NCI-H446 treated with DMSO at 0.1 percent for 48 hours (cell line): ENCODE results near the gene IWS1.
"Not testable (repeated sequence)": the region's sequence is repeated elsewhere in the genome, so short reads cannot be mapped to it uniquely, and the experiment has no call there.

Experiments
- DNase-seq: peaks from one replicate; lab custom pipeline; 2025; lab: John Stamatoyannopoulos, UW

Gene IWS1

DNA sequence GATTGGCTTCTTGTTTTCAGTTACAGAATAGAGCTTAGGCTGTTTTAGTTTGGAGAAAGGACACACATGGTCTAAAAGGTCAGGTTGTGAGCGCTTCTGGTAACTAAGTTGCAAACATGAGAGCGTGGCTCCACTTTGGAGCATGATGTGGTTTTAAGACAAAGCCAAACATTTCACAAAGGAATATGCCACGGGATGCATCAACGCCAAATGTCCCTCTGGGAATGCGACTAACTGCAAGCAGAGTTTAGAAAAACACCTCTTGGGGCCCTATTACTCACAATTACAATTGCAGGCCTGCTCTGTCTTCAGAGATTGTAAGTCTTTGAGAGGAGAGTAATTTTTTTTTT, 34.6 kb upstream of the IWS1 start:
- no peak for DNase-seq

DNA sequence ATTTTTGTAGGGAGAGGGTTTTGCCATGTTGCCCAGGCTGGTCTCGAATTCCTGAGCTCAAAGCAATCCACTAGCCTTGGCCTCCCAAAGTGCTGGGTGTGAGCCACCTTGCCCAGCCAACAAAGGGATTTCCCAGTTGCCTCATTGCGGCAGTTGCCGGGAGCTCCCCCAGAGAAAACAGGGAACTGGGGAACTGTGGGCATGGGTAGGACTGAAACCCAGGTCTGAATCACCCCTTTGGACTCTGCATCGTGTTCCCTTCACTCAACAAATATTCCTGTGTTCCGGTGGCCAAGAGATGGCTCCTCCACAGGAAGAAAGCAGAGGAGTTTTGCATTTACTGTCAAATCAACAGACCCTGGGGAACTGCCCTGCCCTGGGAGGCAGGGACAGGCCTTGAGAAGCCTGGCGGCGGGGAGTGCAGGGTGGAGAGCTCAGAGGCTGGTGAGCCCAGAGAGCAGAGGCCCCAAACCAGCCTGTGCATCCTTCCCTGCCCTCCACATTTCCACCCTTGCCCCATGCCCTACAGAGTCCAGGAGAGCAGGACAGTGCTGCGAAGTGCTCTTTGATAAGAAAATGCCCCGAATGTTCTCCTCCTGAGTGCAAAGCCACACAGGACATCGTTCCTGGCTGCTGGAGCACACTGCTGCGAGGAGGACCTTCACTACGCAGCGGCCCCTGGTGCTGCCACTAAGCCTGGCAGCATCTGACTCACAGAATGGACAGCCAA, 34.1 kb upstream of the IWS1 start:
- DNase-seq, result no peak

DNA sequence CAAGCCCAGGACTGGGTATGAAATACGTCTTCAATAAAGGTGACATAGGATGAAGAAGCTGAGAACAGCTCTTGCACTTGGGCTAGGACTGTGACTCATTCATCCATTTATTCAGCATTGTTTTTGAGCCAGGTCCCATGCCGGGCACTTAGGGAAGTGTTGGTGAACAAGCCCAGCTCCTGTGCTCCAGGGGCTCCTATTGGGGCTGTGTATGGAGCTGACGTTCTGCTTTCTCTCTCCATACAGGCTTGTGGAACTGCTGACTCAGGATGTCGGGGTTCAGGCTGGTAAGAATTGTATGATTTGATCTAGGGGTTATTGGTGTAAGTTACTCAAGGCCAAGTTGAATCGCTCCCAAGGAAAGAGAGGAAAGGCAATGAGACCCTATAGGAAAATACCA, 33.2 kb upstream of the IWS1 start:
- DNase-seq, result no peak

DNA sequence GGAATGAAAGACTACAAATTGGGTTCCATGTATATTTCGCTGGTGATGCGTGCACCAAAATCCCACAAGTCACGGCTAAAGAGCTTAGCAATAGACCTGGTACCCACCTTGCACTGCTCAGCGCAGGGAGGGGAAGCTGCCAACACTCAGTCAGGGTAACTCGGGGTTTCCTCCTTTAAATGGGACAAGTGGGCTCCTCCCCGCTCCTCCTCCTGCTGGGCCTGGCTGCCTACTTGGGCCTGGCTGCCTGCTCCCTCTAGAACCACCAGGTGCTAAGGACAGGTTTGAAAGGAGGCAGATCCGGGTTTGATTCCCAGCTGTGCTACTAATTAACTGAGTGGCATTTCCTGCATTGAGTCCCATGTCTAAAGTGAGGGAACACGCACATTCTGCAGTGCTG, 32.6 kb upstream of the IWS1 start:
- no peak for DNase-seq

DNA sequence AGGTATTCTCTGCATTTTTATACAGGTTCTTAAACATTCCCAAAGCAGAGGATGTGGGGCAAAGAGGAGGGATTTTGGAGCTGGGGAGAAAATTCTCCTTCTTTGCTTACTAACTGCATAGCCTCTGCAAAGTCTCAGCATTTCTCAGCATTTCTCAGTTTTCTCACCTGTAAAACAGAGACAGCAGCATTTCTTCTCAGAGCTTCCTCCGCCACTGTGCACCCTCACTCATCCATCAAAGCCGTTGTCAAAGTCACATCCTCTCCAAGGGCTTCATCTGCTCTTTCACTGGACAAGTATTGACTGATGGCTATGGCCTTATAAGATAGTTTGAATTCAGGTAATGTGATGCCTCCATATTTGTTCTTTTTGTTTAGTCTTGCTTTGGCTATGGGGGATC, 26.6 kb upstream of the IWS1 start:
- DNase-seq, result no peak

DNA sequence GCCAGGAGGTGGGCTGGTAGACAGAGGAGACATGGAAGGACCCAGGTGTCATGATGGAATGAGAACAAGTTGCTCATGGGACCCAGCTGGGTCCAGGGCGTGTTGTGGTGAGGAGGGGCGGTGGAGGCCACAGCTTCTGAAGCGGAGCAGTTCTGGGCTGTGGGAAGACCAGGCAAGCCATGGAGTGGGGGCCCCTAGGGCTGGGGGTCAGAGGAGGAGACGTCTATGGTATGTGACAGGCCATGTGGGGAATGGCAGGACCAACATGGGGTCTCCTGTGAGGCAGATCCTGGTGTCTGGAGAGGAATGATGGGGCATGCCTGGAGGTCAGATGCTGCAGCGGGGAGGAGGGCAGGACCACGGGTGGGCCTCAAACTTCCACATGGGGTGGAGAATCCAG, 26.0 kb upstream of the IWS1 start:
- DNase-seq, result no peak

DNA sequence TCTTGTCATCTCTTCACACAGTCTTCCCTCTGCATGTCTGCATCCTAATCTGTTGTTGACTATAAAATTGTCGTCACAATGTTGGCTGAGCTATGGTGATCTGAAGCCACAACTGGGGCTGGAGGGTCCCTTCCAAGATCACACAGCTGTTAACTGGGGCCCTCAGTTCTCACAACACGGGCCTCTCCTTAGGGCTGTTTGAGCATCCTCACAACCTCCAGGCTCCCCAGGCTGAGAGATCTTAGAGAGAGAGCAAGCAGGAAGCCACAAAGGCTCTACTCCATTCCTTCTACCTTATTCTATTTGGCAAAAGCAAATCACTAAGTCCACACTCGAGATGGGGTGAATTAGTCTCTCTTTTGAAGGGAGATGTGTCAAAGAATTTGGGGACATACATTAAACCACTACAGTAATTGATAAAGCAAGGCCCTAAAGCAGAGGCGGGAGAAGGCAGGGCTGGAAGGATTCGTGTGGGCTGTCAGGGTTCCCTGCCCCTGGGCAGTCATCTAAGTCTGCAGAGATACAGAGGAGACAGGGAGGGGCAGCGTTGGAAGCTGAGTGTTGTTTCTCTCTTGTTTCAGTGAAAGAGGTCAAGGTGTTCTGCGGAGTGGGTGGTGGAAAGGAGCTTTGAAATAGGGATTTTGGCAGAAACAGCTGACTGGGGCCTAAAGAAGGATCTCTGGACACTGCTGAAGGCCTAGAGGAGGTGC, 25.1 kb upstream of the IWS1 start:
- DNase-seq, result no peak

DNA sequence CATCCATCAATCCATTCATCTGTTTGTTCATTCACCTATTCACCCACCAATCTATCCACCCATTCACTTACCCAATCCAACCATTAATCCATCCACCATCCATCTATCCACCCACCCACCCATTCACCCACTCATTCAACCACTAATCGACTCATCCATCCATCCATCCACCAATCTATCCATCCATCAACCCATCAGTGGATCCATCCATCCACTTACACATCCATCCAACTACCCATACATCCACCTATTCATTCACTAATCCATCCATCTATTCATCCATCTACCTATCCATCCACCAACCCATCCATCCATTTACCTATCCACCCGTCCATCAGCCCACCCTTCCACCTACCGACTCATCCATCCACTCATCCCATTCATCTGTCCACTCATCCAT, 20.5 kb upstream of the IWS1 start:
- no peak for DNase-seq

DNA sequence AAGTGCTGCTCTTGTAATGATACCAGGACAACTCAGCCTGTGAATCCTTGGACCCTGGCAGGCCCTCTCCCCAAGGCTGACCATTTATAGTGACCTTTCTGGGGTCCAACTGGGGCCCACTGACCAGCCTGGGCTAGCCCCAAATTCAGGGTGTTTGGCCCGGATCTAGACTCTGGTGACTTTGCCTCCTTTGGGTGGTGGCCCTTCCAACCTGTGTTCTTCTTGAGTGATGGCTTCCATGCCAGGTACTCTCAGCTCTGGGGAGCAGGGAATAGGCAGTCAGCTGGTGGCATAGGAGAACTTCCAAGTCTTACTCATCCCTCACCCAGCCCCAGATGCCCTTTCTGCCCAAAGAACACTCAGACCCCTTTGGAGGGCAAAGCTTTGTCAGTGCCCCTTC, 19.5 kb upstream of the IWS1 start:
- no peak for DNase-seq

DNA sequence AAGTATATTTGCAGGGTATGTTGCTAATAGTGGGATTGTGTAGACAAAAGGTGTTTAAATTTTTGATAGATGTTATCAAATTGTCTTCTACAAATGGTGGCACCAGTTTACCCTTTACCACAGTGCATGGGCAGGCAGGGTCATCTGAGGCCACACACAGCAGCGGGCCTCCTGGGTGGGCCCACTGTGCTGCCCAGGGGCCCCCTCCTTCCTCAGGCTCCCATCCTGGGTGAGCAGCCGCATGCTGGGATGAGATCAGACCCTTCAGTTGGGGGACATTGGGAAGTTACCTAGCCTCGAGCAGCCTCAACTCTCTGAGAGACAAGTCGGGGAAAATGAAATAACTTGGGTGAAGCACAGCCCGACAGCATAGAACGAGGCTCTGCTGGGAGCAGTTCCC, 18.9 kb upstream of the IWS1 start:
- no peak for DNase-seq

DNA sequence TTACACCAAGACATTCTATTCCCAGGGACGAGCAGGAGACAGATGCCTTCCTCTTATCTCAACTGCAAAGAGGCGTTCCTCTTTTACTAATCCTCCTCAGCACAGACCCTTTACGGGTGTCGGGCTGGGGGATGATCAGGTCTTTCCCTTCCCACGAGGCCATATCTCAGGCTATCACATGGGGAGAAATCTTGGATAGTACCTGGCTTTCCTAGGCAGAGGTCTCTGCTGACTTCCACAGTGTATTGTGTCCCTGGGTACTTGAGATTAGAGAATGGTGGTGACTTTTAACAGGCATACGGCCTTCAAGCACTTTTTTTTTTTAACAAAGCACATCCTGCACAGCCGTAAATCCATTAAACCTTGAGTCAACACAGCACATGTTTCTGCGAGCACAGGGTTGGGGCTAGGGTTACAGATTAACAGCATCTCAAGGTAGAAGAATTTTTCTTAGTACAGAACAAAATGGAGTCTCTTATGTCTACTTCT, 16.8 kb upstream of the IWS1 start:
- DNase-seq, result not testable (repeated sequence)

DNA sequence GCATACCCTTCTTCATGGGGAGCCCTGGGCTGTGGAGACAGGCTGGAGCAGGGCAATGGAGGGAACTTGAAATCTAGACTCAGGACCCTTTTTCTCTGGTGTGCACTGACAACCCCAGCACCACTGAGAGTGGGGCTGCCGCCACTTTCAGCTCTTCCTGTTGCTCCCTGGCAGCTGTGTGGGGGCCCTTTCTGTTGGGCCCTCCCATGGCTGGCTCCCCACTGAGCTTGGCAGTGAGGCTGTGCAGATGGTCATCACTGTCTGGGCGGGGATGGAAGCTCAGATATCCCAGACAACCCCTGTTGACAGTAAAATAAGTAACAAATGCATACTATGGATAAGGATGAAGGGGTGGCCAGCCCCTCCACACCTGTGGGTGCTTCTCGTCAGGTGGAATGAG, 15.9 kb upstream of the IWS1 start:
- DNase-seq, result no peak

DNA sequence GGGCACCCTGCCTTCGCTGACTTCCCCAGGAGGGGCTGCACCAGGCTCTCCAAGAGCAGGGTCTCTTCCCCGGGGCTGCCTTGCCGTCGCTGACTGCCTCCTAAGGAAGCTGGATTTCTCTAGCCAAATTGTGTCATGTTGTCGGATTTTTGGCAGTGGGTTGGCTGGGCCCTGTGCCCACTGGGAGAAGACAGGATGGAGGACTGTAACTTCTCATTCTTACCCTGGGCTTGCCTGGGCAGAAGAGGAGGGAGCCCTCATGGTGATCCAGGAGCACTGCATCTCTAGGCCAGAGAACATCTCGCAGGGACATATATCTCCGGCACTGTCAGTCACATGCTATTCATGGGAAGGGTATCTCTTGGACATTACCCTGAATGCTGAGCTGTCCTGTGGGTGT, 15.5 kb upstream of the IWS1 start:
- peak; percentile 16 for DNase-seq

DNA sequence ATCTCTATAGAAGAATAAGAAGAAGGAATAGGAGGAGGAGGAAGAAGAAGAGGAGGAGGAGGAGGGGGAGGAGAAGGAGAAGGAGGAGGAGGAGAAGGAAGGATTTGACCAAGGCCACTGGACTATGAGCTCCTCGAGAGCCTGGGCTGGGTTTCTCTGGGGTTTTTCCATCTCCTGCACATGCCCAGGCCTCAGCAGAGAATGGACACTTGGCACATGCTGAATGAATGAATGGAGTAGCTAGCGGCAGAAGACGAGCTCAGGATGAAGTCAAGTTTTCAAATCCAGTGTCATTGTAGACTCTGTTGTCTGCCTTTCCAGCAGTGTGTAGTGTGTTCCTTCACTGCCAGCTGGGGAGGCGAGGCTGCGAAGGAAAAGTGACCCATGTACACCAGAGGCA, 11.4 kb upstream of the IWS1 start:
- no peak for DNase-seq

DNA sequence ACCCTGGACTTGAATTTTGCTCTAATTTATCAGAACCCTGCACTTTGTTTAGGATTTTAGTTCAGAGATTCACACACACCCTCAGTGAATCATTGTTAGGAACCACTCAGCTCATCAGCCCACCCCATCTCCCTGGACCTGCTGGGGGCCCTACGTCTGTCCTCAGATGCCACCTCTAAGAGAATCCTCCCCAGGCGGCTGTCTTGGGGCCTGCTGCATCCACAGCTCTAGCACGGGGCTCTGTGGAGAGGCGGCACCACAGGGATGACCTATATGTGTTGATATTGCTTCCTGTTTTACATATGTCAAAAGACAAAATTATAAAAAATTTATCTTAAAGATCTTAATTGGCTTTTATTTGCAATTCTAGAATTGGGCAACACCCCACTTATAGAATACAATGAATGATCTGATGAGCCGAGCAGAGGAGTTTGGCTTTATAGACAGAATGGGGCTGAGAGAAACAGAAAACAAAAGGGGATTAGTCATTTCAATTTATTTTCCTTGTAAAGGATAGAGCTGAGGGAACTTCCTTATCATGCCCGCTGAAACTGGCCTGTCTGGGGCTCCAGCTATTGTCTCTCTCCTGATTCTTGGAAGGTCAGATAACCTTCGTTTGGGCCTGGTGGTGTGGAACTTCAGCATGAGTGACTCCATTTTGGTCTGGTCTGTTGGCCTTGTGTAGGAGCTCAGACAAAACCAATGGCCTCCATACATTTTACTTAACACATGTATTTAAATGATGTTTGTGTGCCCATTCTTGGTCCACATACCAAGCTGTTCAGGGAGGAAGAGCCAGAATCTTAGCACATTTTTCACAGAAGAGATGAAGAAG, 10.6 kb upstream of the IWS1 start:
- no peak for DNase-seq

DNA sequence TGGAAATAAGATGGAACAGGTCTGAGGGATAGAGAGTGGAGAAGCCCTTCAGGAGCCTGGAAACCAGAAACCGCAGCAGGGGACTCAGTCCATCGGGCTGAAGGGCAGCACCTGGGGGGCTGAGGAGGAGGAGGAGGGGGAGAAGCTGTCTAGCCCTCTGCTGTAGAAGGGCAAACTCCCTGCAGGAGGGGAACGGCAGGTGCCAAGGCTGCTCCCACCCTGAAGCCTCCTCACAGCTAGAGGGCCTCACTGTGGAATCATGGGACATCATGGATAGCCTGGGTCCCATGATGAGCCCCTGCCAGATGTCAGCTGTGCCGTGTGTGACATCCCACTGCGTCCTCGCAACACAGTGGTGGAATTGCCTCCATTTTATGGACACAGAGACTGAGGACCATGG, 9.6 kb upstream of the IWS1 start:
- no peak for DNase-seq

DNA sequence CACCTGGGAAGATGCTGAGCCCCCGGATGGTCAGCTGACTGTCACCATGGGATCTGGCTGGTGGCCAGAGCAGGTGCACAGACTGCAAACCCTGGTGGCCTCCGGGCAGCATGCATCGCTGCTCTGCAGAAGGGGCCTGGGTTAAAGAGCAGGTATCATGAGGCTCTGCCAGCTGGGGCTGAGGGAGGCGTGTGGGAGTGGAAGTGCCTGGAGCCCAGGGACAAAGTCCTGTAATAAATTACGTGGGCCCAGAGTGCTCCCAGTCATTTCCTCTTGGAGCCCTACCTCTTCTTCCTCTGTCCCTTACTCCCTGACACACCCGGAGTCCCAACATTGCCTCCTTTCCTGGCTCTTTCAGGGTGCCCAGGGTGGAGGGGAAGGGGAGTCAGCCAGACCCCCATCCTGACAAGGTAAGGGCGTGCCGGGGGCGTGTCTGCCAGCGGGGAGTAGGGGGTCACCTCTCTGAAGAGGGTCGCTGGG, 9.2 kb upstream of the IWS1 start, which contains the start of gene MYO7B:
MYO7B (plus strand) TSS at position 262 of the 480 bp plus-strand sequence. CDS start 24,040 bp downstream, outside the sequence.
- DNase-seq, result no peak

DNA sequence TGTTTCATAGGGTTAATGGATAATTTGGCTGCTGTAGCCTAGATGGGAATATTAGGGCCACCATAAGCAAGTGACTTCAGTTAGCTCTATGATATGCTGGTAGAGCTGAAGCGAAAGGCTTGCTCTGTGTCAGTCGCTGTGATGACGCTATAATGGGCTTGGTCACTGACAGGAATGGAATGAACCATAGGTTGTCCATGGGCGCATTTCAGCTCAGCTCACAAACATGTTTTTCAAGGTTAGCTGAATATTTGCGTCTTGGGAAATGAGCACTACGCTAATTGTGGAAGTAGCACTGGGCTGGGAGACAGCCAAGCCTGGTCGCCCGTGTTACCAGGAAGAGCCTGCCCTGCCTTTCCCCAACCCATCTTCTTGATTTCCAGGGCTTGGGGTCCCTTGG, 6.0 kb upstream of the IWS1 start:
- no peak for DNase-seq

DNA sequence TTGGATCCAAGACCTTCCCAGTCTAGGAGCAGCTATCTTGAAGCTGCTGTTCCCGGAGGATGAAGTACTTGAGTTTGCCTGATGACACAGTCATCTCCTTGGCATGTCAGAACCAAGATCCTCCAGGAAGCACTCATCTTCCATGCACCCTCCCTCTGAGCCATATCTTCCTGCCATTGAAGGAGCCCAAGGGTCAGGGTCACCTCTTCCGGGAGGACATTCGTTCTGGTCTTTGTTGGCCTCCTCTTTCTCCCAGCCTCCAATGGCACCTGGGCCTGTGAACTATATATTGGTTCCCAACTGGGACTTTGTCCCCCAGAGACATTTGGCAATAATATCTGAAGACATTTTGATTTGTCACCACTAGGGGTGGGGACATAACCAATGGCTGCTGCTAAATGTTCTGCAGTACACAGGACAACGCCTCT, 4.9 kb upstream of the IWS1 start:
- no peak for DNase-seq

DNA sequence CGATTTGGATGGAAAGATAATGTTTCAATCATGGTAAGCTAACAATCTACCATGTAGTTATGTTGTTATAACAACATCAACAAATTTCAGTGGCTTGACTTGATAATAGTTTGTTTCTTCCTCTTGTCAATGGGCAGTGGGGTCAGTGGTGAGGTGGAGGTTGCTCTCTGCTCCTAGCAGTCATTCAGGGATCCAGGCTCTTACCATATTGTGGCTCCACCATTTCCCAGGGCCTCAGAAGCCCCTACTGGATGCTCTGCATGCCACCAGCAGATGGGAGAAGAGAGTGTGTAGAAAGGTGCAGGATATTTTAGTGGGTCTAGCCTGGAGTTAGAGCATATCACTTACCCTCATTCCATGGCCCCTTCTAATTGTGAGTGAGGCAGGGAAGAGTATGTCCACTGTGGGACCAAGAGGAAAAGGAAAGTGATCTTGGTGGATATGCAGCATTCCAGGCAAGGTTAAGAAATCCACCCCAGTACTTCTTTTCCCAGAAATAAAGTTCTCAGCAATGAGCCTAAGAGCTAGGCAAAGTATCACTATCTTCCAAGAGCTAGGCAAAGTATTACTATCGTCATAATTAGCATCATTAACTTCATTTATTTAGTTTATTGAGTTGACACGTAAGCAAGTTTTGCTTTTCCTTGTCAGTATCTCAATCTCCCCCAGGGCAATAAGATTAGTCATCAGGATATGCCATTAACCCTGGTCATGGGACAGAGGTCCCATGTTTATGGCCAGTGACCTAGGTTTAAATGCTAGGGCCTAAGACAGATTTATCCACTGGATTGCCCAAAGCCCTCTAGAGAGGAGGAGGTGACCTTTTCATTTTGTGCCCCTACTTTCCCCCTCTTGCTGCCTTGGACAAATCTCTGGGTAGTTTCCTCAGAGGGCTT, 4.2 kb upstream of the IWS1 start:
- no peak for DNase-seq

DNA sequence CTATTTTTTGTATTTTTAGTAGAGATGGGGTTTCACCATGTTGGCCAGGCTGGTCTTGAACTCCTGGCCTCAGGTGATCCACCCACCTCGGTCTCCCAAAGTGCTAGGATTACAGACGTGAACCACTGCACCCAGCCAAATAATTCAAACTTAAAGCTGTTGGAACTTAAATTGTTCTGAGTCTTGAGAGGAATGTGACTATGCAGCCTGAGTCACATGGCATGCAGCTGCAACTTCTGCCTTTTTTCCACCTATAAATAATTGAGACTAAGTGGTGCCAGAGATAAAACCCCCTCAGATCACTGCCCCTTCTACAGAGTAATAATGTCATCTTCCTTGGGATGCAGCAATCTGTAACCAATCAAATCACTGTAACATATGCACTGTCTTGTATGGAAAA, 3.1 kb upstream of the IWS1 start:
- not testable (repeated sequence) for DNase-seq

DNA sequence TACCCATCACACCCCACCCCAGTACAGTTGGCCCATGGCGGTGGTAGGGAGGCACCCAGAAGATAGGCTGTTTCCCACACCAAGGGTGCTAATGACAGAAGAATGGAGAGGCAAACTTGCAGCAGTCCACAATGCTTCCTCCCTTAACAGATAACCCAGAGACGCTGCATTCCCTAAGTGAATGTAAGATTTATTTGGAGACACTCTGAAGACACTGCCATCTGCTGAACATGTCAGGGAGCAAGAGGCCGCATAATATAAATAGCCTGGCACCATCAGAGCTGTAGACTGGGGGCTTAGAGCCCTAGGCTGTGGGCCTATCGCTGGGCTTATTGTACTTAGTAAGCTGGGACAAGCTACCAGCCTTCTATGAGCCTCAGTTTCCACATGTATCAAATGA, 2.2 kb upstream of the IWS1 start:
- no peak for DNase-seq
